Measurements from ENCODE around the gene HYPK.

HYPK gene

DNA sequence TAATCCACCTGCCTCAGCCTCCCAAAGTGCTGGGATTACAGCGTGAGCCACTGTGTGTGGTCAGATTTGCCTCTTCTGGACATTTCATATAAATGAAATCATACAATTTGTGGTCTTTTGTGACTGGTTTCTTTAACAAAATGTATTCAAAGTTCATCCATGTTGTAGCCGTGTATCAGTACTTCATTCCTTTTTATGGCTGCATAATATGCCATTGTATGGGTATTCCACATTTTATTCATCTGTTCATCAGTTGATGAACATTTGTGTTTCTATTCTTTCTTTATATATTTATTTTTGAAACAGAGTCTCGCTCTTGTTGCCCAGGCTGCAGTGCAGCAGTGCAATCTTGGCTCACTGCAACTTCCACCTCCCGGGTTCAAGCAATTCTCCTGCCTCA lies 52.2 kb downstream of the HYPK start:
- H3K36me3 ChIP-seq, result peaks cover 36% of the 10 kb centered on the region
- no peaks in the 10 kb centered on the region for H3K4me1 ChIP-seq (ENCODE audit: control insufficient read depth in 1 of 2, insufficient read depth in 1 of 2, low read depth in 1 of 2, low read length in 1 of 2)
- TF ChIP-seq, protein P1, sequence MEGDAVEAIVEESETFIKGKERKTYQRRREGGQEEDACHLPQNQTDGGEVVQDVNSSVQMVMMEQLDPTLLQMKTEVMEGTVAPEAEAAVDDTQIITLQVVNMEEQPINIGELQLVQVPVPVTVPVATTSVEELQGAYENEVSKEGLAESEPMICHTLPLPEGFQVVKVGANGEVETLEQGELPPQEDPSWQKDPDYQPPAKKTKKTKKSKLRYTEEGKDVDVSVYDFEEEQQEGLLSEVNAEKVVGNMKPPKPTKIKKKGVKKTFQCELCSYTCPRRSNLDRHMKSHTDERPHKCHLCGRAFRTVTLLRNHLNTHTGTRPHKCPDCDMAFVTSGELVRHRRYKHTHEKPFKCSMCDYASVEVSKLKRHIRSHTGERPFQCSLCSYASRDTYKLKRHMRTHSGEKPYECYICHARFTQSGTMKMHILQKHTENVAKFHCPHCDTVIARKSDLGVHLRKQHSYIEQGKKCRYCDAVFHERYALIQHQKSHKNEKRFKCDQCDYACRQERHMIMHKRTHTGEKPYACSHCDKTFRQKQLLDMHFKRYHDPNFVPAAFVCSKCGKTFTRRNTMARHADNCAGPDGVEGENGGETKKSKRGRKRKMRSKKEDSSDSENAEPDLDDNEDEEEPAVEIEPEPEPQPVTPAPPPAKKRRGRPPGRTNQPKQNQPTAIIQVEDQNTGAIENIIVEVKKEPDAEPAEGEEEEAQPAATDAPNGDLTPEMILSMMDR (IDR thresholded peaks at IDR 0.05), result no peak
- H3K27ac ChIP-seq, result no peak overlapping the region
- H3K9me3 ChIP-seq, result no peaks in the 10 kb centered on the region
- H3K4me3 ChIP-seq (ENCODE audit: low read depth in 1 of 2, low read length in 1 of 2), result no peak overlapping the region
- H3K27me3 ChIP-seq, result no peaks in the 10 kb centered on the region

Data from neutrophil (primary cell).